SIG-M5 treated with dmso at 0.1 percent for 504 hours (cell line): ENCODE results near the gene LRP1B.

Experiments
- DNase-seq: peaks from one replicate; lab custom pipeline; 2025; ENCODE audit not compliant: unreplicated experiment; lab: John Stamatoyannopoulos, UW

LRP1B gene

DNA sequence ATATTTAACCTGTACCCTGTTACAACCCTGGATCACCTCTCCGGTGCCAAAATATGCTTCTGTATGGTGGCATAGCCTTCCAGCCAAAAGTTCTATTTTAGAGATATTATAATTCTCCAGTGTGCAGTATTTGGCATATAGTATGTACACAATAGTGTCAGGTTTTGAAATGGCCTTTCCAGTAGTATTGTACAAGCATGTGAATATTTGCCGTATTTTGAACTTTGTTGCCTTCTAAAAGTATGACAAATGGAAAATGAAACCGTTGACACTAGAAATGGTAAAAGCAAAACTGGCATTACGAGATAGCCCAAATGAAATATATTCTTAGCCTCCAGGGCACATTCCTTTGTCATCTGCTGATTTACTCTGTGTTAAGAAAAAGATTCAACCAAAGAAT, 431.2 kb downstream of the LRP1B start:
- peak; percentile 4 for DNase-seq

DNA sequence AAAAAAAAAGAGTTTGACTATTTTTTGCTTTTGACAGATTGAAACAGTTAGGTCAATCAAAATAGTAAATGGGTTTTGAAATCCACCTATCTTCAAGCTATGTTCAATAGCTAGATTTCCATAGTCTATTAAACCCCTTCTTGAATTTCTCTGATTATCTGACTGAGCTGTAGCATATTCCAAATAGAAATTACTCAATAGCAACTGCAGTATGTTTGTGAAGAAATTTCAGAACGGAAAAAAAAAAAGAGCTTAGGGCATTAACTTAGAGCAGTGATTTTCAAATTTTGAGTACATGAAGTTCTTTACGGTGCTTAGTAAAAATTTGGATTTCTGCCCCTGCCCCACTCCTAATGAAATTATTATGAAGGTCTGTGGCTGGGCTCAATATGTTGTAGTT, 432.3 kb downstream of the LRP1B start:
- DNase-seq = no peak

DNA sequence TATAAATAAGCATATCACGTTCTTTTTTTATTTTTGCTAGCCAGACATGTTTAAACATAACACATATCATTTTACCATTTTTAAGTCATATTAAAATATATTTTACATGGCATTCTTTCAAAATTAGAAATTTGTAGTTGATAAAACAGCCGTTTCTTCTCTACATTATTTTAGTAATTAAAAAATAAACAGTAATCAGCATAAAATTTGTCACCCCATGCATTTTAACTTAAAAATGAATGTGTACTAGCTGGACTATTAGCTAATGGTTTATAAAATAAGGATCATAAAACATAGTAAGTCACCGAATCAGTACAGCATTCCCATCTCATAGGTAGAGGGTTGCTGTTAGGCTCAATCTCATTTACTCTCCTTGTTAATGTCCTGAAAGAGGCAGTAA, 433.8 kb downstream of the LRP1B start:
- no peak for DNase-seq

DNA sequence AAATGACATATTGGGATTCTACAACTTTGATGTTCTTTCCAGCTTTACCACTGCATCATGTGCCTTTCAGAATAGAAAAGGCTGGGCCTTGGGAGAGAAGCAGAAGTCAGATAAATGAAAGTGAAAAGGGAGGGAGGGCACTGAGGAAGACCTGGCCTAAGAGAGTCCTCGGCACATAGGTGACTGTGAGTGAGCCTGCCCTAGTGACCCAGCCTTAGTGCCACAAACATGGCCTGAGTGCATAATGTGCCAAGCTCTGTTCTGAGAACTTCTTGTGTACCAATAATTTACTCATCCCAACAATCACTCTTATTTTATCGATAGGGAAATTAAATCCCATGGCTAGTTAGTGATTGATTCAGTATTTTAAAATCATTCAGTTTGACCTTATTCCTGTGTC, 436.6 kb downstream of the LRP1B start:
- DNase-seq = no peak

DNA sequence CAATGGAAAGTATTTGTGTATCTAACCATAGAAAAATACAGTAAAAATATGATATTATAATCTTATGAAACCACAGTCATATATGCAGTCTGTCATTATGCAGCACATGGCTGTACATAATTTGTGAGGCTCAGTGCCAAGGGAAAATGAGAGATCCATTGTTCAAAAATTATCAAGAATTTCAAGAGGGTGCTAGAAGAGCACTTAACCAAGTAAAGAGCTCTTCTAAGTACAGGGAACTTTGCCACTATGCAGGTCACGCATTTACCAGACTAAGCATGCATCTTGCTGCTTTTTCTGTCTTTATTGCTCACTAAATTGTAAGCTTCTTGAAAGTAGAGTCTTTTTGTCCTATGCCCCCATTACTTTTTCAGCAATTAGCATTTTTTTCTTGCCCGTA, 438.0 kb downstream of the LRP1B start:
- no peak for DNase-seq

DNA sequence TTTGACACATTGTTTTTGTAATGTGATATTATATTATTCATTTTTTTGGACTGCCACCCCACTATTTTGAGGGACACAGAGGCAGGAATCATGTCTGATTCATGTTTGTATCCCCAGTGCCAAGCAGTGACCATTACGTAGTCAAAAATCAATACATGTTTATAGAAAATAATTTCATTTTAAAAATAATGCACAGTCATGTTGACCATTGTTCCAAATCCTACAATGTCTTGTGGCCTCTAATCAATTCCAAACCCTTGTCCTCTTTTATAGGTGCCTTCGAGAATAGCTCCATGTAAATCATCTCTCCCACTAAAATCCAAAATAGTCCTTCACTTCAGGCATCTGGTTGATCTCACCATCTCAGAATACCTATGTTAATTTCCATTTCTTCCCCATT, 454.7 kb downstream of the LRP1B start:
- no peak for DNase-seq

DNA sequence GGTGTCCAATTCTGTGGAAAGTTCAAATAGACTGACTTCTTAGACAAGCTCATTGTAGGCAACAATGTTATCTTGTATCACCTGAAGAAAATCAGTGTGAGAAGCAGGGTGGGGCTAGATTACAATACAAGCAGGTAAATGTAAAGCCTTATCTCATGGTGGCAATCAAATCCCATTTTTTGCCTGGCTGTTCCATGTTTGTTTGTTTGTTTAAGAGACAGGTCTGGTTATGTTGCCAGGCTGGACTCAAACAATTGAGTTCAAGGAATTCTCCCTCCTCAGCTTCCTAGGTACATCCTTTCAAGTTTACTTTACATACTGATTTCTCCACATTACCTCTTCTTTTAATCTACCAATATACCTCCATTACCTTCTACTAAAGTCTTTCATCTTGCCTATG, 464.6 kb downstream of the LRP1B start:
- DNase-seq = no peak

DNA sequence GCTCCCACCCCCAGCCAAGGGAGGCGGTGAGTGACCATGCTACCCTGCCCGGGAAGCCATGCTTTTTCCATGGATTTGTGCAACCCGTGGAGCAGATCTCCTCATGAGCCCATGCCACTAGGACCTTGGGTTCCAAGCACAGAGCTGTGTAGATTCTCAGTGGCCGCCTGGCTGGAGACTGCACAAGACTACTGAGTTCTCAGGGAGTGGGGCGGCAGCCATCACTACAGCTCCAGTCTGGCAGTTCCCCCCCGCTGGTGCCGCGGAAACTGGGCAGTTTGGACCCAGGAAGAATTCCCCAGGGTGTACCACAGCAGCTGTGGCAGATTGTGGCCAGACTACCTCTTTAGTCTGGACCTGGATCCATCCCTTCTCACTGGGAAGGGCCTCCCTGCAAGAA, 470.6 kb downstream of the LRP1B start:
- DNase-seq = no peak

DNA sequence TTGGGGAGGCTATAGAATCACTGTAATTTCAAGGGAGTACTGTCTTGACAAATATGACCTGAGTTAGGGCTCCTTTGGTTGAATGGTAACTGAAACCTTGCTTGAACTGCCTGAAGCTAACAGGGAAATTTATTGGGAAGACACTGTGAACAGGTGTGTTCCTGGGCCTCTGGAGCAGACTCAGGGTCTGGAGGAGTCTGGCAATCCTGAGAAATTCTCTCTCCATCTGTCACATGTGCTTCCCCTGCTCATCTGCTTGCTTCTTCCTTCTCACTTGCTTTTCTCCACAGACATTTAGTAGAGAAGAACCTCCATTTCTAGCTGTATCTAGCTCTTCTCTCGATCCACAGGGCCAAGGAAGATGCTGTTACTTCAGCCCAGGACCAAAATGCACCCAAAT, 476.5 kb downstream of the LRP1B start:
- DNase-seq = no peak

DNA sequence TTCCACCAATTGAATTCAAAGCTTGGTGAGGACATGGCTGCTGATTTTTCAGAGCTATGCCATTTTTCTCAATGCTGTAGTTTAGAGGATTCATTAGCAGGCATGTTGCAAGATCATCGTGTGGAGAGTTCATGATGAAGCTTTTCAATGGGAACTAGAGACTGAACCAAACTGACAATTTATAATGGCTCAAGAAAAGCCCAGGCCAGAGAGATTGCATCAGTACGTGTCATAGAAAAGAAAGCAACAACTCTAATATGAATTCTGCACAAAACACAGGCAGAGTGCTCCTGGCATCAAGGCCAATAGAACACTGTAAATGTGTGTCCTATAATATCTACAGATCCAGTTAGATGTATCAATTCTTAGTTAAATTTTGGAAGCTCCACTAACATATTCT, 477.6 kb downstream of the LRP1B start:
- no peak for DNase-seq

DNA sequence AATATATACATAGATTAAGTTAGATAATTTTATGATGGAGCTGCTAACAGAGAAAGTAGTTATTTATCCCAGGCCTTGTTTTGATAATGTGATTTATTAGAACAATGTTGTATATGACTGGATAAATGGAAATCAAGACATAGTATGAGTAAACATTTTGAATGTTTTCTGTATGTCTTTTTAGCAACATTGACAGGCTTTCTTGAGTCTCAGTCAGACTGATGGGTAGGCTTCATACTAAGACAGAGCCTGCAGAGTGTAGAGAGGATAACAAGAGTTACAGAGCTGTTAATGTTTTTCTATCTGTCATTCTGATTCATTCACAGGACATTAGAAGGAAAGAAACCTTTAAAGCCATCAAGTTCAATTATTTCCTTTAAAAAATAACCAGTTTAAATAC, 478.5 kb downstream of the LRP1B start:
- DNase-seq = no peak

DNA sequence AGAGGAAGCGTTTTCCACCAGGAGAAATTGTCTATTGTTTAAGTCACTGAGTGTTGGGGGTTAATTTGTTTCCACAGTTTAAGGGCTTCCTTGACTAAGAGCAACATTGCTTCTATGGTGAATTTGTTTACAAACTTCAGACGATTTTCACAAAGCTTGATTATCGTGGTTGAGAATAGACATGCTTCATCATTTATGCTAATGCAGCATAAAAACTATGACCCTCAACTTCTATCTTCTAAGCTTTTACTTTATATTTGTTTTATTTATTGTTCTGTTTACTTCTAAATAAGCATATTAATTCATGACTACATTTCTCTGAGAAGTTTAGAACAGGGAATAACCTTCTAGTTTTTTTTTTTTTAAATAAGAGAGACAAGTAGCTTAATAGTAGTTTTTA, 483.5 kb downstream of the LRP1B start:
- DNase-seq = no peak

DNA sequence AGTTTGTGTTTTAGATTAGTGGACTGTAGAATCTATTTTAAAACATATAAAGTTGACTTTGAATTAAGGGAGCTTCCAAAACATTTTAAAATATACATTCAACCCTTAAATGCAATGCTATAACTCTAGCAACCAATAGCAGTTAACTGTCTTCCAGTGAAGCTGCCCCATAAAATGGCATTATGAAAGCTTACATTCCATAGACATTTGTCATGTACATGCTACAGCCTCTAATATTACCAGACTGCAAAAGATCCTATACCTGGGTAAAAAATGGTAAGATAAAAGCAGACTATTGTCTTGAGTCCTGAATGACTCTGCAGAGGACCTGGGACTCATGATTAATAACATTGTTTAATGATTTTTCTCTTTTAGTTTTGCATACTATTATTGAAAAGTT, 489.4 kb downstream of the LRP1B start:
- DNase-seq = no peak

DNA sequence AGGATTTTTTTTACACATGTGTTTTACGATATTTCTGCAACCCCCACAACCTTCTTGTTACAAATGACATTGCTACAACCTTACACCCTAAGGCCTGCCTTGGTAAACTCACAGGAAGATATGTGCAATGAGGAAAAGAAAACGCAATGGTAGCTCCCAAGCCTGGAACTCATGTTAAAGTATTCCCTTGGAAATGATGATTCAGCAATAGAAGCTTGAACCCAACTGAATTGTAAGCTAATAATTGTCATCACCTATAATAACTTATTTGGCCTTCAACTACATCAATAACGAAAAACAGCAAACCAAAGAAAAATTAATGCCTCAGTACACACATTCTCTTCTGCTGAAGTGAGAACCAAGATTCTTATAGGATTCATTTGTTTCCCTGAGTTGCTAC, 491.0 kb downstream of the LRP1B start:
- DNase-seq = no peak

DNA sequence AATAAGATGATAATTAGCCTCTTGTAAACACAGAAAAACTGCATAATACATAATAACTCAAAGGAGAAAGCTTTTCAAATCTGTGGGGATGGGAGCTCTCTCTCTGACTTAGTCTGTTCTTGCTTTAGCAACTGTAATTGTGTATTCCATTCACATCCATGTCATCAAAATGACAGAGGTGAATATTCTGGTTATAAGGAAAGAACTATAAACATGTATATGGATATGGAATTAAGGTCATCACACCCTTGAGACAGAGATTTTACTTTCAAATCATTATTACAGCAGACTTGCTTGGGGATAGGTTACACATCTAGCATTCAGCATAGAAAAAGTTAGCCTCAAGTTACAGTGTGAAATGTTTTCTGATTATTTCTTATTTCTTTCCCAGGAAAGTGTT, 497.7 kb downstream of the LRP1B start:
- no peak for DNase-seq

DNA sequence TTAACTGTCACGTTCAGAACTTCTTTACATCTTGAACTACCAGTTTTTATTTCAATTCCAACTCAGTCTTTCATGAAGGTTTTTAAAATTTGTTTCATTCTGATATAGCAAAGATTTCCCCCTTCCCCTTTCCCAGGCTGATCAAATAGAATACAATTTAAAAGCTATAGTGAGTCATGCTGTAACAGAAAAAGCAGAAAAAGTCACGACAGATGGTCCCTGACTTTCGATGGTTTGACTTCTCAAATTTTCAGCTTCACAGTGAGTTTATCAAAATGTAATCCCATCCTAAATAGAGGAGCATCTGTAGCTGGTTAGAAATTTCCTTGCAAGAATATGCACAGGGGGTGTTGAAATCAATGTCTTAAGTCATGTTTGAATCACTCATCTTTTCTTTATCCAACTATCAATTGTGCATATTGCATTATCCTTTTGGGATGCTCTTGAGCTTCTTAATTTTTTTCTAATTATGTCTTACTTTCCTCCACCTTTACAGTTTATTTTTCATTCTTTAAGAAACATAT, 500.3 kb downstream of the LRP1B start:
- no peak for DNase-seq

DNA sequence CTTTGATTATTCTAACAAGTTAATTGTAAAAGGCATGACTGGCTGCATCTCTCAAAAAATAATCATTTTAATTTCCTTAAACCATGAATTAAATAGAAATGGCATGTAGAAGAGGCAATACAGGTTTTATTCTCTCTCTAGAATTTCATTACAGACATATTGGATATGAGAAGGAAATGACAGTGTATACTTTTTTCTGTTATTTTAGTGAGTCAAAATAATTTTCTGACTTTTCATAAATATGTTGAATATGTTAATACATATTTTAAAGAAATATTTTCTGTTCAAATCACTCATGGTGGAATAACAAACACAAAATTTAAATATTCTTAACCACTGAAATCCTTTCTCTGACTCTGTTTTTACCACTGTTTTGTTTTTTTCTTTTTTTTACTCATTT, 510.4 kb downstream of the LRP1B start:
- no peak for DNase-seq

DNA sequence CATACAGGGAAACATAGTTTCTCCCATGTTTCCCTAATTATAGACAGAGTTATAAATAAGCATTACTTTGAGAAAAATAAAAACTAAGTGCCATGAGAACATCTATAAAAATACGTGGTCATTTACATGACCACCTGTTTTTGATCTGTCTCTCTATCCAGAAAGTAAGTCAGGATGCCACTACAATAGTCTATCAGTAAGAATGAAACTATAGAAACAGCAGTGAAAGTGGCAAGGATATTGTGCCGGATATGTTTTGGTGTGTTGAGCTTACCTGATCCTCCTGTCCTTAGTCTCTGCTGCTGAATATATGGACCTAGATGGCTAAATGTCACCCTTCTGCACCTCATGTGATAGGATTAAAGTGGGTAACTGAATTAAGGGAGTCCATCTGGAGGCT, 512.4 kb downstream of the LRP1B start:
- DNase-seq = no peak

DNA sequence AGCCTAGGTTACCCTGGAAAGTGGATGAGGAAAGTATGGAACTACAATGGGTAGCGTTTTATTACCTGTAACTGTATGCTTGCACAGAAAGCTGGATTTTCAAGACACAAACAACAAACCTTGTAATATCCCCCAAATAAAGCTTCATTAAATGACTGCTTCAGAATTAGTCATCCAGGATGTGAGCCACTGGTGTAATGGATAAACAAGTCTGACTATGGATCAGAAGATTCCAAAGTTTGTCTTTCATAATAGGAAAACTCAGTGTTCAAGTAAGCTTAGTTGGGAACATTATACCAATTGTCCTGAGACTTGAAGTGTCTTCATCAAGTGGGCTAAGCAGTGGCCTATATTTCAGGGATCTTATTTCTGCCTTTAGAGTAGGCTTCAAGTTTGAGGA, 518.8 kb downstream of the LRP1B start:
- DNase-seq = no peak

DNA sequence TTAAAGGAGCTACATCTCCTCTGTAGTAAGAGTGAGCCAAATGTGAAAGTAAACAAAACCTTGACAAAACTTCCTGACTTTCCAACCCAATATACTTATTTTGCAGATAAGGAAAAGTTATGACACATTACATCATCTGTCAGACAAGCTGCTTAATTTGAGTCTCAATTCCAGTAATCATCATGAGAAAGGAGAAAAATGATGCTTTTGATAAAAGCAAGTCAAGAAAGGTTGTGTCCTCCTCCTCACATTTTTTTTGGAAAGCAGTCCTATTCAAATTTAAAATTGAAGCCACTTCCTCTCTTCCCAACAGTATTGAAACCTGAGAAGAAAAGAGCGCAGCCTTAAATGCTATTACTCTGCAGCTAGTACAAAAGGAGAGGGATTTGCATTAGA, 519.6 kb downstream of the LRP1B start:
- DNase-seq = no peak

DNA sequence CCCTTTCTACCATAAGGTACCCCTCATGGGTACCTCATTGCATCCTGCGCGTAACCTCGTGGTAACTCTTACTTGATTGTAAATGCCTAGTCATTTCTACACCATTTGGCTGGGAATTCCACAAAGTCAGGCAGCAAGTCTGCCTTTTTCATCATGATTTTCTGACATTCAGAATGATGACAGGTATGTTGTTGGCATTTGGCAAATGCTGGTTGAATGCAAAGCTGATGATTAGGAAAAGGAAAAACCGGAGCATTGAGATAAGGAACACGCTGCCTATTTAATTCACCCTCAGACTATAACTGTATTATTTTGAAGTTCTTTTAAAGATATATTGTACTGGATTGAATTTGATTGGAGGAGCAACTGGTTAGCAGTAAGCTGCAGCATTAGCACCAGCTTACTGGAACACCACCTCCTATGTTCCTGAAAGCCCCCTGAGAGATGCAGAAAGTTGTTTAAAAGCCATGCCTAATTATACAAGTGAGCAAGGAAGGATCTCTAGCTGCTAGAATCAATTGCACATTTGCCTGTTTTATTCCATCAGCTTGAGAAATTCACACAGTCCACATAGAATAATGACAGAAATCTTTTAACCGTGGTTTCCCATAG, 520.1 kb downstream of the LRP1B start:
- DNase-seq = no peak

DNA sequence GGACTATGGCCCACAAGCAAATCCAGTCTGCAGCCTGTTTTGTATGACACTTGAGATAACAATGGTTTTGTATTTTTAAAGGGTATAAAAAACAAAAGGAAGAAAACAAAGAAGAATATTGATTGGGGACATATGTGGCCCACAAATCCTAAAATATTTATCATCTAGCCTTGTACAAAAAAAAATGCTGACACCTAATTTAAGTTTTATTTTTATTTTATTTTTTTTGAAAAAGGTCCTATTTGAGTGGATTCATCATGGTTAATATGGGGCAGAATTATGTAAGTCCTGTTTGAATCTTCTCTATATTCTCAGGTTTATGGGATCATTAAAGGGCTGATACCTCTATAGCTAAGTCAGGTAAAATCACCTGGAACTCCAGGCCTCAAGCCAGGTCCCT, 525.7 kb downstream of the LRP1B start:
- DNase-seq = no peak

DNA sequence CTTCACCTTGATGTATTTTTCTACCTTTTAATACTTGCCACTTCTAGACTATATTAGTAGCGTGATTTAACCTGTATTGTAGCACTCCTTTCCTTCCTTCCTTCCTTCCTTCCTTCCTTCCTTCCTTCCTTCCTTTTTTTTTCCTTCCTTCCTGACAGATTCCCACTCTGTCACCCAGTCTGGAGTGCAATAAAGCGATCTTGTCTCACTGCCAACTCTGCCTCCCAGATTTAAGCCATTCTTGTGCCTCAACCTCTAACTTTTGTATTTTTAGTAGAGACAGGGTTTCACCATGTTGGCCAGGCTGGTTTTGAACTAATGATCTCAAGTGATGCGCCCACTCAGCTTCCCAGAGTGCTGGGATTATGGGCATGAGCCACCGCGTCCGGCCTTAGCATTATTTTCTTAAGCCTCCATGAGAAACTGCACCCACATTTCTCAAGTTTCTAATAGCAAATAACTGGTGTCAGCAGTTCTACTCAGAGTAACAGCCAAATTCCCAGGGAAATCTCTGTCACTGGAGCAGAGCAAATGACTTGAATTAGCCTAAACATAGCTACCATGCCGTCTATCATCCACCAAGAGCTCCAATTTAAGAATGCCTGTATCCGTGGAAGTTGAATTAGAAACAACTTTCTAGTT, 529.2 kb downstream of the LRP1B start:
- no peak for DNase-seq
